Hindlimb muscle (tissue), 1 donor: ENCODE results near the gene MALSU1. TPM values are rescaled to one million over a fixed set of nuclear protein-coding genes. Genes with fewer than 3 reads are reported as not detected.

ENCODE experiments used
- DNase-seq: peaks from one replicate; pipeline ENCODE4 v3.0.0-alpha.2; 2013
- polyA plus RNA-seq: library from polyadenylated mRNA; unstranded; fragments of 120-200 nt; gene quantifications from one replicate; pipeline ENCODE4 v1.2.1, GENCODE V29; 2013; ENCODE audit not compliant: insufficient read length

The MALSU1 gene
- polyA plus RNA-seq = 95.2 TPM

DNA sequence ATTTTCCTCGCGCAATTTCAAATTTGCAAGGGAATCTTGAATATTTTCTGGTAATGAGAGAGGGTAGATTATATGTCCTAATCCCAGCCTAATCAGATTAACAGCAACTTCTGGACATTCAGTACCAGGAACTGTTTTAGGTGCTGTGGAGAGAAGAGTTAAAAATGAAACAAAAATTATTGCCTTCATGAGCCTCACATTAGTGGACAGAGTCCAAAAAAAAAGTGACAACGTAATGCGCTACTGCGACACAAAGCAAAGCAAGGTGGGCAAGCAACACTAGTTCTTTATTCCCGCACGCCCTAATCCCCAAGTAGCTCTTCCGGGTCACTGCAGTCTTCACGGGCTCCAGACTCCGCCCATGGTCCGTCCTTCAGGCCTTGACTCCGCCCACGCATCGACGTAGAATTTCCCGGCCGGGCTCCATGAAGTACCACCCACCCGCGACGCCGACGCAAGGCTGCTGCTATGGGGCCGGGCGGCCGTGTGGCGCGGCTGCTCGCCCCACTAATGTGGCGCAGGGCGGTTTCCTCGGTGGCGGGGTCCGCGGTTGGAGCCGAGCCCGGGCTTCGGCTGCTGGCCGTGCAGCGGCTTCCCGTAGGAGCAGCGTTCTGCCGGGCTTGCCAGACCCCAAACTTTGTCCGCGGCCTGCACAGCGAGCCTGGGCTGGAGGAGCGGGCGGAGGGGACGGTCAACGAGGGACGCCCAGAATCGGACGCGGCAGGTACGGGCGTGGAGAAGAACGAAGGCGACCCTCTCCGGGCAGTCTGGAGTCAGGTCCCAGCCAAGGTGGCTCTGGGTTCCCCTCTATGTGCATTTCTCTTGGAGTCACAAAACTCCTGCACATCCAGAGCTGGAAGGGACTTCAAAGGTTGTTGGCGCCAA lies at the start of gene MALSU1:
Gene MALSU1 (plus strand): TSS at position 455 of the 885 bp plus-strand sequence. CDS start 14 bp downstream, at position 469.
- DNase-seq = peak; percentile 98

DNA sequence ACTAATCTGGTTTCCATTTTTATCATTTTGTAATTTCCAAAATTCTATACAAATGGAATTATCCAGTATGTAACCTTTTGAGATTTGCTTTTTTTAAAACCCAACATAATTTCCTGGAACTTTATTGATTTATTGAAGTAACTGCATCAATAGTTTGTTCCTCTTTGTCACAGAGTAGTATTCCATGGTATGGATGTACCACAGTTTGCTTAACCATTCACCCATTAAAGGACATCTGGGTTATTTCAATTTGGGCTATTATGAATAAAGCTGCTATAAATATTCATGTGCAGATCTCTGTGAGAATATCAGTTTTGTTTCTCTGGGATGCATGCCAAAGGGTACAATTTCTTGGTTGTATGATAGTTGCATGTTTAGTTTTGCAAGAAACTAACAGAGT lies 49.7 kb upstream of the MALSU1 start:
- DNase-seq = no peak

DNA sequence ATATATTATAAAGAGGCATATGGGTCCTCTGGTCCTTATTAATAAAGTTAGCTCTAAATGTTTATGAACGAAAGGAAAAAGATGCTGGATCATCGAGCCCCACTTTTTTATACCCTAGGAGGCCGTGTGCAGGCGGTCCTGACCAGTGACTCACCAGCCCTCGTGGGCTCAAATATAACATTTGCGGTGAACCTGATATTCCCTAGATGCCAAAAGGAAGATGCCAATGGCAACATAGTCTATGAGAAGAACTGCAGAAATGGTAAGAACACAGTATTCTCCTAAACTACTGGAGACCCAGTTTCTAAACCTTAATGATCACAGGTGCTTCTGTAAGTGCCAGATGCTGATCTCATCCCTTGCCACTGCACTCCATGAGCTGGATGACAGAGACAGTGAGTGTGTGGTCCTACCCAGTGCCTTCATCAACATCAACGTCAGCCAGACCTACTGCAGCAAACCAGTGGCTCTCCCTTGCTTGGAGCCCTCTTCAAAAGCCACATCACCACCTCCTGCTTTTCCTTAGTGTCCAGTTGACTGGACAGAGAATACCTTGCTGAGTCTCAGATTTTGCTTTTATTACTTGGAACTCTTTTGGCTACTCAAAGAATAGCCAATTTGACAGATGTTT lies 45.0 kb upstream of the MALSU1 start:
- no peak for DNase-seq

DNA sequence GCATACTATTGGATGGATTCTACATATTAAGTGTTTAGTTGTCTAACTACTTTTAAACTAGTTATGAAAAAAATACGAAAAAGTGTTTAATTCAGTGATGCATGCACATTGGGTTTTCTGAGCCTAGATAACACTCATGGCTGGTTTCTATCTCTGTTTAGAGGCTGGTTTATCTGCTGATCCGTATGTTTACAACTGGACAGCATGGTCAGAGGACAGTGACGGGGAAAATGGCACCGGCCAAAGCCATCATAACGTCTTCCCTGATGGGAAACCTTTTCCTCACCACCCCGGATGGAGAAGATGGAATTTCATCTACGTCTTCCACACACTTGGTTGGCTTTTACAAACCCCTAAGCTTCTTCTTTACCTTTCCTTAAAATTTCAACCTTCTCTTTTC lies 42.4 kb upstream of the MALSU1 start:
- DNase-seq = no peak

DNA sequence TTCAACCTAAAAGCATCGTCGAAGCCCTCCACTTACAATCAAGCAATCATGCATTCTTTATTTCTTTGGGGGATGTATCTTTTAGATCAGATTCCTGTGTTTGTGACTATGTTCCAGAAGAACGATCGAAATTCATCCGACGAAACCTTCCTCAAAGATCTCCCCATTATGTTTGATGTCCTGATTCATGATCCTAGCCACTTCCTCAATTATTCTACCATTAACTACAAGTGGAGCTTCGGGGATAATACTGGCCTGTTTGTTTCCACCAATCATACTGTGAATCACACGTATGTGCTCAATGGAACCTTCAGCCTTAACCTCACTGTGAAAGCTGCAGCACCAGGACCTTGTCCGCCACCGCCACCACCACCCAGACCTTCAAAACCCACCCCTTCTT lies 38.8 kb upstream of the MALSU1 start:
- DNase-seq = no peak

DNA sequence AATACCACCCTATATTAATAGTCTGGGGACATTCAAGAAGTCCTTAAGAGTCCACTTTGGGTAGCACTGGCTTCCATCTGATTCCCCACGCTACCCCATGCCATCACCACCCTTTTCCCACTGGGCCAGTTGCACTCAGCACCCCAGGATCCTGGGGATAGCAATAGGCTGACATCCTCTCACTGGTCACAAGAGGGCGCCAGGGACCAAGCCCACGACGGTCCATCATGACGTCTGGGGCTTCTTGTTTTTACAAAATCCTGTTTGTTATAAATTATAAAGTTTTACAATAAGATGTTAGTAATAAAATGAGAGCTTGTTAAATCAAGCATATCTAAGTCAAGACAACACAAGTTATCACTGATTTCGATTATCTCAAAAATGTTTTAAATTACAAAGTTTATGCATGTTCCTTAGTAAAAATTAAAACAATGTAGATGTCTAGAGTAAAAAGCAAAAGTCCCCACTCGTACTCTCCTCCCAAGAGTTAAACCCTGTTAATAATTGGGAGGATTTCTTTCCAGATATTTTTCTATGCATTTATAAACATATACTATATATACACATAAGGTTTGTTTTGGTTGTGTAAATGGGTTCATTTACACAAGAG lies 37.2 kb upstream of the MALSU1 start:
- peak; percentile 43 for DNase-seq

DNA sequence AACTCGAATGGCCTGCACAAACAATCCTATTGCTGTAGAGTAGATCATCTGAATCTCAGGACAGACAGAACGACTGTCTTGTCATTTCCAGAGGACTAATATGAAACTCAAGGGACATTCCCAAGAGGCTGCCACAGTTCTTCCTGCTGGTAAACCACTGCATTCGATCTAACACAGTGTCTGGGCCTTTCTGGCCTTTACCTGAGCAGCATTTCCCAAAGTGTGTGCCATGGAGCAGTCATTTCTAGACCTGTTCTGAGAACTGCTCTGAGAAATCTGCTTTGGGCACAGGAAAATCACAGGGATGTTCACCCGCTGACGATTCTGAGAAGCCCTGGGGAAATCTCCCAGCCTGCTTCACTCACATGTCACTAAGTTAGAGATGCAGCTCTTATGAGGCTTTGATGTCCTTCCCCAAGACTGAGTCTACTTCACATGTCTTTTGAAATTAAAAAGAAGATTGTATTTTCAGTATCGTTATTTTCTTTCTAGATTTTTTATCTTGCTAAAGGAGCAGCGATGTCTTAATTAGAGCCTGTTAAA lies 34.2 kb upstream of the MALSU1 start:
- no peak for DNase-seq

DNA sequence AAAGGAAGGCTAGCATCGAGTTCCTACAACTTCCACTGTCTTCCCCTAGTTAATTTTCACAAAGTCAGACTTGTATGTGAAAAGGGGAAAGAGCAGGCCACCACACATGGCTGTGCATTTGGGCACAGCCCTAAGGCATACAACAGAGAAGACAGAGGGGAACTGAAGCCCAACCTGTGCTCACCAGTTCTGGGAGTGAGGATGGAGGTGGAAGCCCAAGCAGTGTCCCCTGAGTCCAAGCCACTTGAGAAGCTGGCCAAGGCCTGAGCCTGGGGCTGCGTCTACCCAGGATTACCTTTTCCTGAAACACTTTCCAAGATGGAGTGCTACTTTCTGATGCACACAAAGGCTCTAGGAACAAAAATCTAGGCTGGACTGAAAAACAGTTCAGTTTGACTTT lies 32.2 kb upstream of the MALSU1 start:
- no peak for DNase-seq

DNA sequence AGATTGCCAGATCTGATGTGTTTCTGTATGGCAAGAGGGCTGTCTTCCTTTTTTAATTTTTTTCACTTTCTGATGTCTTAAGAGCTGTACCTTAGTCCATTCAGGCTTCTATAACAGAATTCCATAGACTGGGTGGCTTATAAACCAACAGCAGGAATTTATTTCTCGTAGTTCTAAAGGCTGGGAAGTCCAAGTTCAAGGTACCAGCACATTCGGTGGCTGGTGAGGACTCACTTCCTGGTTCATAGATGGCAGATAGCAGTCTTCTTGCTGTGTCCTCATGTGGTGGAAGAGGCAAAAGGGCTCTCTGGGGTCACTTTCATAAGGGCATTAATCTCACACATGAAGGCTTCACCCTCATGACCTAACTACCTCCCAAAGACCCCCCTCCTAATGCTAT lies 31.8 kb upstream of the MALSU1 start:
- DNase-seq = no peak

DNA sequence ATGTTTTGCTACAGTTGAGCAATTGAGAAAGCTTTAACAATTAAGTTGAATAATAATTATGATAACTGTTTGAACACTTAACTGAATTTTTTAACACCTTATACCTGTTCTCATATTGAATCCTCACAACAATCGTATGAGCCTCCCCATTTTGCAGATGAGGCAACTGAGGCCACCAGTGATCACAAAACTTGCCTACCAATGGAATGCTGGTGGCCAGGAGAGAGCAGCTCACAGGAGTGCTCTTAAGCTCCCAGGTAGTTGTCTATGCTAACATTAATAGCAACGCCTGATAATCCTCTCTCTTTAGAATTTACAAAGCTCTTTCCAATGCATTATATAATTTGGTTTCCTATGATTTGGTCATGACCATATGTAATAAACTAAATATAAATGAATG lies 31.0 kb upstream of the MALSU1 start:
- DNase-seq = no peak

DNA sequence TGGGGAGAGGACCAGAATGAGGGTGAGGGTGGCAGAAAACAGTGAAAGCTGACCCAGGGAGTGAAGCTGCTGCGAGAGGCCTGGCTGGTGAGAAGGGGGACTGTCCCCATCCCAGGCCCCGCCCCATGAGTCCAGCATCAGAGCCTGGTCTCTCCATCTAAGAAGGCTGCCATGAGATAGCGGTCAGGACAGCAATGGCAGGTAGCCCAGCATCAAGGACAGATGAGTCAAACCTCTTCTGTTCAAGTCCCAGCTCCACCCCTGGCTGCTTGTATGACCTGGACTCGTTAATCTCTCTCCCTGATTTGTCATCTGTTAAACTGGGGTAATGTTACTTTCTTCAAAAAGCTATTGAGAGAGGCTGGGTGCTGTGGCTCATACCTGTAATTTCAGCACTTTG lies 30.4 kb upstream of the MALSU1 start:
- no peak for DNase-seq

DNA sequence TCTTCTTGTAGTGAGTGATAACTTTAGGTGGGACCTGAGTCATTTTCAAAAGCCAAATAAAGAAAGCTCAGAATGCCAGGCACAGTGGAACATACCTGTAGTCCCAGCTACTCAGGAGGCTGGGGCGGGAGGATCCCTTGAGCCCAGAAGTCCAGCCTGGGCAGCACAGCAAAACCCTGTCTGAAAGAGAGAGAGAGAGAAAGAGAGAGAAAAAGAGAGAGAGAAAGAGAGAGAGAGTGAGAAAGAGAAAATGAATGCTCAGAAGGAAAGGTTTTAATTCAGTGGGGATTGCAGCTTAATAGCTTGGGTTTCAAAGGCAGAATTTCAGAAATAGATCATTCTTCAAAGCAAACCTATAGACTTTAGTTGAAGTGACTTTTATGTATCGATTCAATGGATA lies 26.9 kb upstream of the MALSU1 start:
- DNase-seq = no peak

DNA sequence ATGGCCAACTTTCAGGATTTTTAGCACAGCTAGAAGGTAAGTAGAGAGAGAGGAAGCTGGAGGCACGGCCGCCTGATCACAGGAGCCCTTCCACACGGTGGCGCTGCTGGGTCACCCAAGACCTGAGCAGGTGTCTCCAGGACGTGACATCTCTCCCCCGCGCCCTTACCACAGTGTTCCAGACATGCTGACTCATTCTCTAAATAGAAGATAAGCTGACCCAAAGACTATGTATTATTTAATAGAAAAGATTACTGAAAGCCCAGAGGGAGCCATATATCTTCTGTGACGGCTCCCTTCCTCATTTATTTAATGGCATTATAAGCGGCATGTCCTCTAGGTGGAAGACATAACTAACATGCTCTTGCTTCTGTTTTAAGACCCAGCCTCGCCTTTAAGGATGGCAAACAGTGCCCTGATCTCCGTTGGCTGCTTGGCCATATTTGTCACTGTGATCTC lies 26.0 kb upstream of the MALSU1 start:
- DNase-seq = peak; percentile 46

DNA sequence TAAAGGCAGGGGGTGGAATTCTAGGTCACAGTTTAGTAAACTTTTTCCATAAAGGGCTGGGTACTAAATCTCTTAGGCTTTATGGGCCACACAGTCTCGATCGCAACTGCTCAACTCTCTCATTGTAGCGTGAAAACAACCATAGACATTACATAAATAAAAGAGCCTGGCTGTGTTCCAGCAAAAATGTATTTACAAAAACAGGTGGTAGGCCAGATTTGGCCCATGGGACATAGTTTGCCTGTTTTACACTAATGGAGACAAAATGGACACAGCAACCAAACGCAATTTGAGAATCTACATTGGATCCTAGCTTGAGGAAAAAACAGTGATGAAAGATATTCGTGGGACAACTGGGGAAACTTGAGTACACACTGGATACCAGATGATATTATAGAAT lies 23.2 kb upstream of the MALSU1 start:
- DNase-seq = no peak

DNA sequence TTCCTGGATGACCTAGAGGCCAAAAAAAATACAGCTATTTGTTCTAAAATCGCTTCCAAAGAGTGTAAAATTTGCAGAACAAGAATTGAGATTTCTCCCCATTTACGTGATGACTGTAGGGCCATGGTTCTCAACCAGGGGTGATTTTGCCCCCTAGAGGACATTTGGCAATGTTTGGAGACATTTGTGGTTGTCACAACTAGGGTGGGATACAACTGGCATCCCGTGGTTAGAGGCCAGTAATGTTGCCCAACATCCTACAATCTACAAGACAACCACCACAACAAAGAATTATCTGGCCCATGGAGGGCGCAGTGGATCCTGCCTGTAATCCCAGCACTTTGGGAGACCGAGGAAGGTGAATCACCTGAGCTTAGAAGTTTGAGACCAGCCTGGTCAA lies 22.8 kb upstream of the MALSU1 start:
- no peak for DNase-seq

DNA sequence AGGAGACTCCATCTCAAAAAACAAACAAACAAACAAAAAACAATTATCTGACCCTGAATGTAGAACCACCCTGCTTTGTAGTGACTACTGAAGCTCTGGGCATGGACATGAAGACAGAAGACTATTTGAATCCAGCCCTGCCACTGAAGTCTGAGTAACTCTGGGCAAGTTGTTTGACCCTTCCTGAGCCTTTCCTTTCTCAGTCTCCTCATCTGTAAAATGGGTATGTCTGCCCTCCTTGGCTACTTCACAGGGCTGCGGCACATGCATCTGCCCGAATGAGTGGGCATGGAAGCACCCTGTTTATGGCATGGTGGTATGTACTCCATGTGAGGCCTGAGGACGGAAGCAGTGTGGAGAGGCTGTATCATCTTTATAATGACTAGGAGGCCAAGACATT lies 22.2 kb upstream of the MALSU1 start:
- no peak for DNase-seq

DNA sequence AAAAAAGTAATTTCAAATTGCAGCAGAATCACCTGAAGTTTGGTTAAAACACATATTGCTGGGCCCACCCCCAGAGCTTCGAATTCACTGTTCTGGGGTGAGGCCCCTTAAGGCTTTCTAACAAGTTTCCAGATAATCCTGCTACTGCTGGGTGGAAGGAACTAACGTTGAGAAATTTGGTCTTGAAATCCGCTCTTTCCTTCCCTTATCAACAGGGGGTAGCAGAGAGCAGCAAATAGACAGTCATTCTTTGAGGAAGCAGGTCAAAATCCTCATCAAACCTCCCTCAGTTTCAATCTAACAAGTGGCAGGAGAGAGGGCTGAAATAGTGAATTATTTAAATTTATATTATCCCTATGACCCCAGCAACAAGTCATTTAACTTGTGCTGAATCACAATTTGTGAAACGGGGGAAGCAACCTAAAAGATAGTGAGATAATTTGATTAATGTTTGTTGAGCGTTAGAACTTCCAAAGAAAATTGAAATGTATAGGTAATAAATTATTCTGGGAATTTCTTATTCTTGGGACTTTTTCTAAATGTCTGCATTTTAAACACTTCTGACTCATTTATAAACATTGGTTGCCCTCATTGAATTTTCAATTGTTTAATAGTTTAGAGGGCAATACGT lies 21.7 kb upstream of the MALSU1 start:
- peak; percentile 54 for DNase-seq

DNA sequence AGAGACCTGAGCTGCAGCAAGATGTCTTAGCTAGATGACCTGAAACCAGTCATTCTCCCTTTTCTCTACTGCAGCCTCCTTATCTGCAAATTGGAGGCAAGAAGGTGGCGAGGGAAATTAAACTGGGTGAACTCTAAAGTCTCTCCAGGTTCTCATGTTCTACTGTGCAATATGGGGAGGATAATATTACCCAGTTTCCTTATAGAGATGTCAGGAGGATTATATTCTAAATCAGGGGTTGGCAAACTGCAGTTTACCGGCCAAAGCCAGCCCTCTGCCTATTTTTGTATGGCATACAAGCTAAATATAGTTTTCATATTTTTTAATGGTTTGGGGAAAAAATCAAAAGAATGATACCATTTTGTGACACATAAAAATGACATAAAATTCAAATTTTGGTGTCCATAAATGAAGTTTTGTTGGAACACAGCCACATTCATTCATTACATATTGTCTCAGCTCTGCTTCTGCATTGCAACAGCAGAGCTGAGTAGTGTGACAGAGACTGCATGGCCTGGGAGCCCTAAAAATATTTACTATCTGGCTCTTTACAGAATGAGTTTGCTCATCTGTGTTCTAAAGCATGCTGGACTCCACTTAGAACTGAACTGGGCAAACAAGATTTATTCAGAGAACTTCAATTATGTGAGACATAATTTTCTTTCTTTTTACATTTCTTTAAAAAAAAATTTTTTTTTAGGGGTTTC lies 19.2 kb upstream of the MALSU1 start:
- DNase-seq = no peak

DNA sequence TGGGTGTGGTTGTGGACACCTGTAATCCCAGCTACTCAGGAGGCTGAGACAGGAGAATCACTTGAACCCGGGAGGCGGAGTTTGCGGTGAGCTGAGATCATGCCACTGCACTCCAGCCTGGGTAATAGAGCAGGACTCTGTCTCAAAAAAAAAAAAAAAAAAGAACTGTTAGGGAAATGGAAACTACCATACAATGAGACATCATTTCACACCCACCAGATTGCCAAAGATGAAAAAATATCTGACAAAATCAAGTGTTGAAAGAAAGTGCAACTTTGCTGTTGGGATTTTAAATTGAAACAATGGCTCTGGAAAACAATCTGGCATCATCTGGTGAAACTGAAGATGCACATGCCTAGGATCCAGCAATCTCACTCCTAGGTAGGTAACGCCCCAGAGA lies 16.1 kb upstream of the MALSU1 start:
- no peak for DNase-seq

DNA sequence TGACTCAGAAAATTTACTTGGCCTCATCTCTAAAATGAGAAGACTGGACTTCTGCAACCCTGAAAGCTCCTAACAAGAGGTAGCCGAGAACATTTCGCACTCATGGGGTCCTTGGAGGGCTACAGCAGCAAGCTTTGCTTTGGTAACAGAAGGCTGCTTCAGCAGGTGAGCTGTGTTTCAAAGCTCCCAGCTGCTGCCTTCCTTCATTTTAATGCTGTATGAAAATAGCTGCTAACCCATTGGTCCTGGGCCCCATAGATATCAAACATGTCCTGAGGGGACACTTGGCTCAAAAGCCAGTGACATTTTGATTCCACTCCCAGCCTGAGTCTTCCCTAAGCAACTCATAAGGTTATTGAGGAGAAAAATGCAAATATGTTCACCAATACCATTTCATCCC lies 14.3 kb upstream of the MALSU1 start:
- no peak for DNase-seq

DNA sequence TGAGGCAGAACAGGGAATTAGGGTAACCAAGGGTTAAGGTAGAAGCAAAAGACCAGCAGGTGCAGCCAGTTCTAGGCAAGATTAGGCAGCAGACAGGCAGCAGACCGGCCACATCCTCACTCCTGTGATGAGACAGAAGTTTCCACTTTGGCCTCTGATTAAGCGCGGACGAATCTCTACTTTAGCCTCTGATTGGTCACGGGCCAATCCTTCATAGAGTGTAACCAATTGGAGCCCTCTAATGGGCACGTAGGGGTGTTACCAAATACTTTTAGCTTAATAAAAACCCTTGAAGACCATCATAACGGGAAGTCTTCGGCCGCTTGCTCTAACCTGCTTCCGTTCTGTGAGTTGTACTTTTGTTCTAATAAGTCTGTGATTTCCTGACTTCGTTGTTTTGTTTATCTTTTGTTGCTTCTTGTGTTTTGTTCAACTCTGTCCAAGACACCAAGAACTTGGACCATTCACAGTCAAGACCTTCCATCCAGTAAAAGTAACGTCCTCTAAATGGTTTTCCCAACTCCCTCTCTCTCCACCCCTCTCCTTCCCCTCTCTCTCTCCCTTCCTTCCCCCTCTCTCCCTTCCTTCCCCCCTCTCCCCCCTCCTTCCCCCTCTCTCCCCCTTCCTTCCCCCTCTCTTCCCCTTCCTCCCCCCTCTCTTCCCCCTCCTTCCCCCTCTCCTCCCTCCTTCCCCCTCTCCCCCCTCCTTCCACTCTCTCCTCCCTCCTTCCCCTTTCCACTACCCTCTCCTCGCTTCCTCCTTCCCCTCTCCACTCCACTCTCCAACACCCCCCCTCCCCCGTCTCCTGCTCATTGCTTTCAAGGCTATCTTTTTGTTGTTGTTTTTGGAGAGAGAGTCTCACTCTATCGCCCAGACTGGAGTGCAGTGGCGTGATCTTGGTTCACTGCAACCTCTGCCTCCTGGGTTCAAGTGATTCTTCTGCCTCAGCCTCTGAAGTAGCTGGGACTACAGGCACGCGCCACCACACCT lies 13.2 kb upstream of the MALSU1 start:
- no peak for DNase-seq
